Aorta (tissue), 5 donors: Measurements from ENCODE around the gene TSHZ3. TPM values are rescaled to one million over a fixed set of nuclear protein-coding genes. Genes with fewer than 3 reads are reported as not detected.

Experiments
- ATAC-seq: fragments of 200-7000 bp; cut with Tn5 transposase; one replicate; pipeline ENCODE4 v1.9.1; 2022; ENCODE audit warnings: moderate library complexity; ENCODE audit not compliant: low FRiP score
- DNase-seq, 2 donors: peaks; one replicate each; pipeline ENCODE4 v3.0.0-alpha.2; 2020
- H3K27ac ChIP-seq, 2 donors: one replicate each; pipeline ENCODE4 v1.5.1; 2013; ENCODE audit warnings: low read length in 2 of 2, mild to moderate bottlenecking in 2 of 2, moderate library complexity in 2 of 2, control low read depth in 1 of 2, inconsistent platforms in 1 of 2, low read depth in 1 of 2
- H3K27me3 ChIP-seq, 2 donors: one replicate each; pipeline ENCODE4 v1.6.1; 2013; ENCODE audit warnings: control low read depth in 1 of 2, low read length in 1 of 2, mild to moderate bottlenecking in 1 of 2, moderate library complexity in 1 of 2; ENCODE audit not compliant: insufficient read depth in 2 of 2, control insufficient read depth in 1 of 2
- H3K36me3 ChIP-seq, 2 donors: one replicate each; pipeline ENCODE4 v1.6.1; 2013; ENCODE audit warnings: control low read depth in 1 of 2, low read length in 1 of 2, mild to moderate bottlenecking in 1 of 2; ENCODE audit not compliant: insufficient read depth in 2 of 2, control insufficient read depth in 1 of 2
- H3K4me1 ChIP-seq, 2 donors: one replicate each; pipeline ENCODE4 v1.6.1; 2013; ENCODE audit warnings: low read length in 2 of 2, control low read depth in 1 of 2, mild to moderate bottlenecking in 1 of 2, moderate library complexity in 1 of 2; ENCODE audit not compliant: insufficient read depth in 2 of 2, control insufficient read depth in 1 of 2
- H3K4me3 ChIP-seq, 2 donors: one replicate each; pipeline ENCODE4 v1.5.1; 2013; ENCODE audit warnings: low read length in 2 of 2, control low read depth in 1 of 2, mild to moderate bottlenecking in 1 of 2
- H3K9me3 ChIP-seq: one replicate; pipeline ENCODE4 v1.6.1; 2013; ENCODE audit warnings: mild to moderate bottlenecking, low read length; ENCODE audit not compliant: control insufficient read depth
- WGBS, 2 donors: extraction: QIAGEN DNeasy Blood & Tissue Kit; methylation state at CpG; one replicate each; pipeline ENCODE4 v1.1.7; 2013; 5-methylcytosine and 5-hydroxymethylcytosine counted together
- intact Hi-C, 2 donors: fragments of 100-400 bp; cut with DNase I; formaldehyde crosslinking; loops; one replicate each; pipeline versions ENCODE4 v1.14.2 to v1.15.0; 2022
- polyA plus RNA-seq, 2 donors: library from polyadenylated mRNA; stranded (reverse); fragments of 200-250 nt; gene quantifications; one replicate each; pipeline ENCODE4 v1.2.3, GENCODE V29; 2013
- total RNA-seq, 2 donors: library from RNA; stranded (reverse); fragmentation: NEBNext Ultra II Directional; extraction: Animal tissue kit (Norgen Biotek cat#: 25700); gene quantifications; one replicate each; pipeline ENCODE4 v1.2.1, GENCODE V29; 2021
- donor health status: healthy with polysubstance abuse.
- donor health status: Bipolar disorder and iron deficiency.
- donor health status: DM: no; HTN: no; CAD: no.
- donor health status: DM: no; HTN: no; CAD: no.
- donor health status: DM: yes; HTN: yes; CAD: no.

The TSHZ3 gene
- total and polyA plus RNA-seq, 4 donors, result 3.0 to 20.6 (median 10.8) TPM

- ATAC-seq (no peak), DNase-seq (no peak)
- WGBS, 2 donors, result 92 to 93% methylated on average over 7 of the region's 7 CpGs
- Histone ChIP-seq H3K27ac (no peak overlapping the region), H3K4me1 (no peaks in the 10 kb centered on the region), H3K27me3 (no peaks in the 10 kb centered on the region), H3K9me3 (no peaks in the 10 kb centered on the region), H3K36me3 (no peaks in the 10 kb centered on the region), H3K4me3 (no peak overlapping the region)
- intact Hi-C loops, result no loop called here
These were observed 15.0 kb downstream of the TSHZ3 start for GRCh38 chr19:31334101-31334848.

- intact Hi-C loops, result no loop called here
These were observed 17.1 kb downstream of the TSHZ3 start for GRCh38 chr19:31332096-31332495.

GRCh38 chr19:31331536-31331935, 17.7 kb downstream of the TSHZ3 start:
- no peaks in the 10 kb centered on the region for H3K27me3 ChIP-seq
- H3K4me3 ChIP-seq, result no peak overlapping the region
- WGBS, 2 donors, result 84 to 88% methylated on average over 11 of the region's 11 CpGs
- peaks cover 0 to 3% of the 10 kb centered on the region in 2 donors for H3K36me3 ChIP-seq
- no peaks in the 10 kb centered on the region for H3K4me1 ChIP-seq
- intact Hi-C loops, result no loop called here
- H3K27ac ChIP-seq, result no peak overlapping the region
- H3K9me3 ChIP-seq, result no peaks in the 10 kb centered on the region
- ATAC-seq, result no peak
- DNase-seq, result no peak

More at GRCh38 chr19:31332096-31332495, 17.1 kb downstream of the TSHZ3 start:
- no peak overlapping the region for H3K4me3 ChIP-seq
- no peaks in the 10 kb centered on the region for H3K9me3 ChIP-seq
- DNase-seq, result no peak
- H3K36me3 ChIP-seq, result no peaks in the 10 kb centered on the region
- no peak for ATAC-seq
- H3K27ac ChIP-seq, result no peak overlapping the region
- WGBS, 2 donors, result 79 to 80% methylated on average over 8 of the region's 8 CpGs
- no peaks in the 10 kb centered on the region for H3K27me3 ChIP-seq
- H3K4me1 ChIP-seq, result no peaks in the 10 kb centered on the region

- H3K4me1 ChIP-seq, result no peaks in the 10 kb centered on the region
- ATAC-seq (no peak), DNase-seq (no peak)
- intact Hi-C loops, result no loop called here
- H3K9me3 ChIP-seq, result no peaks in the 10 kb centered on the region
- H3K36me3 ChIP-seq, result peaks cover 0 to 3% of the 10 kb centered on the region in 2 donors
- H3K27ac ChIP-seq, result no peak overlapping the region
- WGBS, 2 donors, result 80 to 82% methylated on average over 12 of the region's 12 CpGs
- H3K4me3 ChIP-seq, result no peak overlapping the region
- H3K27me3 ChIP-seq, result no peaks in the 10 kb centered on the region
These were observed 18.5 kb downstream of the TSHZ3 start for GRCh38 chr19:31330761-31331160.

- Histone ChIP-seq H3K36me3 (peaks cover 0 to 3% of the 10 kb centered on the region in 2 donors), H3K4me1 (no peaks in the 10 kb centered on the region), H3K27me3 (no peaks in the 10 kb centered on the region), H3K9me3 (no peaks in the 10 kb centered on the region), H3K27ac (no peak overlapping the region), H3K4me3 (no peak overlapping the region)
- DNase-seq (no peak), ATAC-seq (peak; percentile 62)
- 96% methylated on average over 10 of the region's 10 CpGs for WGBS, 2 donors
- intact Hi-C loops, result no loop called here
These were observed 19.0 kb downstream of the TSHZ3 start for GRCh38 chr19:31330237-31330636.

- H3K36me3 ChIP-seq, result peaks cover 0 to 3% of the 10 kb centered on the region in 2 donors
- H3K4me3 ChIP-seq, result no peak overlapping the region
- H3K4me1 ChIP-seq, result no peaks in the 10 kb centered on the region
- no peaks in the 10 kb centered on the region for H3K9me3 ChIP-seq
- intact Hi-C loops, result no loop called here
- WGBS, 2 donors, result 82 to 83% methylated on average over 4 of the region's 4 CpGs
- H3K27ac ChIP-seq, result no peak overlapping the region
- no peaks in the 10 kb centered on the region for H3K27me3 ChIP-seq
- DNase-seq (no peak), ATAC-seq (peak; percentile 19)
These were observed 19.4 kb downstream of the TSHZ3 start for GRCh38 chr19:31329819-31330218.

GRCh38 chr19:31328238-31328637, 21.0 kb downstream of the TSHZ3 start:
- H3K4me3 ChIP-seq, result no peak overlapping the region
- 91 to 95% methylated on average over 4 of the region's 4 CpGs for WGBS, 2 donors
- no peaks in the 10 kb centered on the region for H3K9me3 ChIP-seq
- DNase-seq (no peak), ATAC-seq (no peak)
- H3K36me3 ChIP-seq, result peaks cover 0 to 3% of the 10 kb centered on the region in 2 donors
- H3K27ac ChIP-seq, result no peak overlapping the region
- intact Hi-C loops, result no loop called here
- no peaks in the 10 kb centered on the region for H3K27me3 ChIP-seq
- H3K4me1 ChIP-seq, result no peaks in the 10 kb centered on the region

- DNase-seq (no peak), ATAC-seq (no peak)
- peaks cover 0 to 3% of the 10 kb centered on the region in 2 donors for H3K36me3 ChIP-seq
- no peaks in the 10 kb centered on the region for H3K27me3 ChIP-seq
- 79 to 83% methylated on average over 14 of the region's 14 CpGs for WGBS, 2 donors
- H3K9me3 ChIP-seq, result no peaks in the 10 kb centered on the region
- no peak overlapping the region for H3K27ac ChIP-seq
- no peak overlapping the region for H3K4me3 ChIP-seq
- intact Hi-C loops, result no loop called here
- no peaks in the 10 kb centered on the region for H3K4me1 ChIP-seq
These were observed 22.8 kb downstream of the TSHZ3 start for GRCh38 chr19:31326329-31327028.

- 98% methylated on average over 11 of the region's 11 CpGs for WGBS, 2 donors
- Histone ChIP-seq H3K27me3 (no peaks in the 10 kb centered on the region), H3K9me3 (no peaks in the 10 kb centered on the region), H3K27ac (no peak overlapping the region), H3K36me3 (peaks cover 0 to 3% of the 10 kb centered on the region in 2 donors), H3K4me1 (no peaks in the 10 kb centered on the region), H3K4me3 (no peak overlapping the region)
- ATAC-seq, result no peak
- no peak for DNase-seq
- intact Hi-C loops, result no loop called here
These were observed 23.9 kb downstream of the TSHZ3 start for GRCh38 chr19:31325342-31325741.
